Fibroblast of mammary gland (primary cell): ENCODE results near the gene EPYC.

ENCODE experiments used
- DNase-seq: peaks from one replicate; pipeline ENCODE4 v3.0.0-alpha.2; 2010; ENCODE audit warnings: low read depth
- H3K4me3 ChIP-seq: 2 replicates; pipeline ENCODE4 v1.5.1; 2011; ENCODE audit warnings: low read depth, mild to moderate bottlenecking, low read length, moderate library complexity; ENCODE audit not compliant: control insufficient read depth
- TF ChIP-seq, protein P1 (sequence below): conservative IDR thresholded peaks from 2 replicates; pipeline ENCODE4 v1.5.1; 2011; ENCODE audit warnings: low read depth, low read length, inconsistent platforms; ENCODE audit not compliant: control insufficient read depth, insufficient read depth

Gene EPYC

GRCh38 chr12:90954428-90954827 is 50.3 kb downstream of the EPYC start:
- DNase-seq = no peak
- TF ChIP-seq, protein P1, sequence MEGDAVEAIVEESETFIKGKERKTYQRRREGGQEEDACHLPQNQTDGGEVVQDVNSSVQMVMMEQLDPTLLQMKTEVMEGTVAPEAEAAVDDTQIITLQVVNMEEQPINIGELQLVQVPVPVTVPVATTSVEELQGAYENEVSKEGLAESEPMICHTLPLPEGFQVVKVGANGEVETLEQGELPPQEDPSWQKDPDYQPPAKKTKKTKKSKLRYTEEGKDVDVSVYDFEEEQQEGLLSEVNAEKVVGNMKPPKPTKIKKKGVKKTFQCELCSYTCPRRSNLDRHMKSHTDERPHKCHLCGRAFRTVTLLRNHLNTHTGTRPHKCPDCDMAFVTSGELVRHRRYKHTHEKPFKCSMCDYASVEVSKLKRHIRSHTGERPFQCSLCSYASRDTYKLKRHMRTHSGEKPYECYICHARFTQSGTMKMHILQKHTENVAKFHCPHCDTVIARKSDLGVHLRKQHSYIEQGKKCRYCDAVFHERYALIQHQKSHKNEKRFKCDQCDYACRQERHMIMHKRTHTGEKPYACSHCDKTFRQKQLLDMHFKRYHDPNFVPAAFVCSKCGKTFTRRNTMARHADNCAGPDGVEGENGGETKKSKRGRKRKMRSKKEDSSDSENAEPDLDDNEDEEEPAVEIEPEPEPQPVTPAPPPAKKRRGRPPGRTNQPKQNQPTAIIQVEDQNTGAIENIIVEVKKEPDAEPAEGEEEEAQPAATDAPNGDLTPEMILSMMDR = no peak
- no peak overlapping the region for H3K4me3 ChIP-seq

GRCh38 chr12:90953956-90954421 is 50.8 kb downstream of the EPYC start:
- TF ChIP-seq, protein P1 = peak; percentile 26
- DNase-seq = no peak
- no peak overlapping the region for H3K4me3 ChIP-seq

GRCh38 chr12:90951432-90952105 is 53.2 kb downstream of the EPYC start:
- DNase-seq = no peak
- H3K4me3 ChIP-seq = no peak overlapping the region
- TF ChIP-seq, protein P1 = no peak

GRCh38 chr12:90947869-90948268 is 56.9 kb downstream of the EPYC start:
- TF ChIP-seq, protein P1 = no peak
- no peak overlapping the region for H3K4me3 ChIP-seq
- DNase-seq = no peak

DNA sequence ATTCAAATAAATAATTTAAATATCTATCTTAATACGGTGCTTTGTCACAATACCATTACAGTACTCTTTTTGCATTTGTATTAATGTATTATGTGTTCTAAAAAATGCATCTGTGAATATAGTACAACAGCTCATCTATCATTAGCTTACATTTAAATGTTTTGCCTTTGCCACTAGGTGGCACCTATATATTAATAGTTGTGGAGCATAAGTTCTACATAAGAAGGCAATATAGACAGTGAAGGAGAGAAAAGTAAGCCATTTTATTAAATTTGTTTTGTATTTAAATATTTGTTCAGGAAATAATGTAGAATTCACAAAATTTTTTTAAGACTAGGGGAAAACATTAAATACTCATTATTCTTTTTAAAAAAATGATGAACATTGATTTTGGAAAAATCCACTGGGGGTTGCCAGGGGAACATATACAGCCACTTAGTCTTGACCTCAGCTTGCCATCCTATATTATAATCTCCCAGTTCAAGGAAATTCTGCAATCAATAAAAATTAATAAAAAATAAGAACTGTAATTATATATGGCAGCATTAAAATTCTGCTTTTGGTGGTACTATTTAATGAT is 59.6 kb downstream of the EPYC start:
- no peak overlapping the region for H3K4me3 ChIP-seq
- peak; percentile 53 for DNase-seq
- TF ChIP-seq, protein P1 = peak; percentile 46

- TF ChIP-seq, protein P1 = no peak
Measured at GRCh38 chr12:90943255-90943654, 61.5 kb downstream of the EPYC start.

More at GRCh38 chr12:90943255-90943654, 61.5 kb downstream of the EPYC start:
- DNase-seq = peak; percentile 25
- H3K4me3 ChIP-seq = no peak overlapping the region
